Ectodermal cell (in vitro differentiated cells): ENCODE measurements around the gene SCN2B.

ENCODE experiments used
- H3K27ac ChIP-seq: 2 replicates; pipeline ENCODE4 v1.7.0; 2013; ENCODE audit warnings: mild to moderate bottlenecking, low read depth, low read length; ENCODE audit not compliant: insufficient read depth, poor library complexity, severe bottlenecking
- H3K27me3 ChIP-seq: 2 replicates; pipeline ENCODE4 v1.7.0; 2013; ENCODE audit warnings: mild to moderate bottlenecking, low read length; ENCODE audit not compliant: insufficient read depth, control insufficient read depth, poor library complexity, severe bottlenecking
- H3K36me3 ChIP-seq: one replicate; pipeline ENCODE4 v1.7.0; 2013; ENCODE audit warnings: low read length; ENCODE audit not compliant: control insufficient read depth, insufficient read depth
- H3K4me1 ChIP-seq: one replicate; pipeline ENCODE4 v1.7.0; 2013; ENCODE audit warnings: low read length; ENCODE audit not compliant: control insufficient read depth, insufficient read depth
- H3K4me3 ChIP-seq: 2 replicates; pipeline ENCODE4 v1.7.0; 2013; ENCODE audit warnings: low read depth, low read length, control low read depth; ENCODE audit not compliant: insufficient read depth
- H3K9me3 ChIP-seq: 2 replicates; pipeline ENCODE4 v1.7.0; 2013; ENCODE audit warnings: mild to moderate bottlenecking, low read length, moderate library complexity; ENCODE audit not compliant: control insufficient read depth
- WGBS, 2 experiments: methylation state at CpG; one replicate each; pipeline ENCODE4 v1.1.7; 2013; ENCODE audit warnings: missing lambda C conversion rate in 2 of 2; 5-methylcytosine and 5-hydroxymethylcytosine counted together

SCN2B gene

DNA sequence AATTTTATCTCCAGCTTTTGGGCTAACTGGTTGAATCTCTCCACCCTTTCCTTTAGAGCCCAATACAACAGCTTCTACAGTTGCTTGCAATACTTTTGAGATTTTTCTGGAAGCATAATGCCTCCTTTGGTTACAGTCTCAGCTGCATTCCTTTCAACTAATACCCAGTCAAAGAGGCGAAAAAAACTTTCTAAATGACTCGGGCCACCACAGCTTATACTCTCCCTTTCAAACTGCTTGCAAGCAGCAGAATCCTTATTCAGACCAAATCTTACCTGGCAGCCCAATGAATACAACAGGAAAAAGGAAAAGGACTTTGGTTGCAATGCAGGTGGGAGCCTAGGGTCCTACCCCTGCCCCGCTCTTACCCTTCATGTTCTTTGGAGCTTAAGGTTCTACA is 32.6 kb upstream of the SCN2B start:
- H3K27ac ChIP-seq: no peak overlapping the region
- 90 to 91% methylated on average over 2 to 3 of the region's 3 CpGs for WGBS, 2 experiments
- H3K4me1 ChIP-seq: peaks cover 32% of the 10 kb centered on the region
- no peak overlapping the region for H3K4me3 ChIP-seq
- no peaks in the 10 kb centered on the region for H3K27me3 ChIP-seq
- H3K36me3 ChIP-seq: no peaks in the 10 kb centered on the region
- no peaks in the 10 kb centered on the region for H3K9me3 ChIP-seq

DNA sequence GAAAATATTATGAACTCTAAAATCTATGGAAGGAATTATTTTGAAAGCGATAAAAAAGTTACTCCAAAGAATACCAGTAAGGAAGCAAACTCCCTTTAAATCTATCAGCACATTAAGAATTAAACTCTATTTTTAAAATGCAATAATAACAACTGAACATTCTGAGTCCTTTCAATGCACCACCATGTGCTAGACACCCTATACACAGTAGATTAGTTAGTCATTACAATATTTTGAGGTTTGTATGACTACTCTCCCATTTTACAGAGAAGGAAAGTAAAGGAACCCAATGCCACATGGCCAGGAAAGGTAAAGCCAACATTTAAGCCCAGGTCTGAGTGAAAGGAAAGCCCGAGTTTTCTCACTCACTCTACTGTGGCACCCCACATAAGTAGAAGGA is 30.6 kb upstream of the SCN2B start:
- H3K36me3 ChIP-seq: no peaks in the 10 kb centered on the region
- H3K9me3 ChIP-seq: no peaks in the 10 kb centered on the region
- 71 to 83% methylated on average over 1 to 2 of the region's 2 CpGs for WGBS, 2 experiments
- H3K4me3 ChIP-seq: no peak overlapping the region
- no peak overlapping the region for H3K27ac ChIP-seq
- no peaks in the 10 kb centered on the region for H3K27me3 ChIP-seq
- H3K4me1 ChIP-seq: peaks cover 20% of the 10 kb centered on the region

DNA sequence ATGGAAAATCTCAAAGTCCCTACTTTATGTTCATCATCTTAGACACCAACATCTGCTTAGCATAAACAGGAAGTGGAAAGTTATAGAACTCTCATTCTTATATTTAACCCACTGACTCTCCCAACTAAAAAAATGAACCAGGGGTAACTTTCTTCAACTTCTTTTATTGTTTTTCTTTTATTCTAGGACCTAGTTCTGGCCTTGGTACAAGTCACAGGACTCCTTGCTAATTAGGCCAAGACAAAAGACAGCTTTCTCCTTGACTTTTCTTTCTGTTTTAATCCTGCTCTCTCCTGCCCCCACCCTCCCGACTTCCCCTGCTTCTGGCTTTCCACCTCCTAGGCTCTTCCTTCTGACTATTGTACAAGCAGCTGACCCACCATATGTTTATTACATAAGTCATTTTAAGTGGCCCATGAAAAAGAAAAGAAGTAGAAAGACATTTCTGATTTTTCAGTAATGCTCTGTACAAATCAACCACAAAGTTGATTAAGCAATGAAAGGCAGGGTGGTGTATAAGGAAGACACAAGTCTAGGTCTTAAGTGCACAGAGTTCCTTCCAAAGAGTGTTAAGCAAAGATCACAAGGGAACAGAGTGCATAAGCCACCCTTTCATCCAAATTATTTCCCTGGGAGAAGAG is 30.1 kb upstream of the SCN2B start:
- Histone ChIP-seq H3K27ac (no peak overlapping the region), H3K4me1 (peaks cover 15% of the 10 kb centered on the region), H3K36me3 (no peaks in the 10 kb centered on the region), H3K4me3 (no peak overlapping the region), H3K27me3 (no peaks in the 10 kb centered on the region), H3K9me3 (no peaks in the 10 kb centered on the region)
- whole genome bisulfite sequencing, 2 experiments: 40 to 56% methylated on average over 1 of the region's 1 CpG

DNA sequence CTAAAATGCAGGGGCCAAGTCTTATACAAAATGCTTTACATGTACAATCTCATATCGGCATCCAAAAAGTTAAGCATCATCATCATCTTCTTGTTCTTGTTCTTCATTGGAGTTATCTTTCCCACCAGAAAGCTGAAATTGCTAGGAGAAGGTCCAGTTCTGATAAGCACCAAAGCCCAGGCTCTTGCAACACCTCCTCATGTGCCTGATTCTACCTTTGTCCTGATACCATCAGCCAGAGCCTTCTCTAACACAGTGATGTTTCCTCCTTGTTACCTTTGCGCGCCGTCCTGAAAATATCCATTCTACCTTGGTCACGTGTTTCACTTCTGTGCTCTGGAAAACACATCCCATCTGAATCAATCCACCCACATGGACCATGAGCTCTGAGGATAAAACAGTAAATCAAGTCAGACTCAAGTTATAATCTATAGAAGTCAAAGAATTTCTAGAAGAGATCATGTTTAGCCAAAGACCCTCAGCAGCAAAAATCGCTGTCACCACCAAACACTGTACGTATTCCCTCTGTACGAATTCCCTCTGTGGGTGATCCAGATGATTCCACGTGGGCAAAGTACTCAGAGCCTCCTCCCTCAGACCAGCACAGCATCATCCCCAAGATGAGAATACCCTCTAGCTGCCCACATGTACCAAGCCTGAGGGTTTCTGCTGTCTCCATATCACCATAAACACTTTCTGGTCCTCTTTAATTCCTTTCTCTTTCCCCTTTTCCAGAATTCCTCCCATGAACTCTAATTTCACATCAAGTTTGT is 29.4 kb upstream of the SCN2B start:
- WGBS, 2 experiments: 88 to 94% methylated on average over 9 of the region's 9 CpGs
- Histone ChIP-seq H3K36me3 (no peaks in the 10 kb centered on the region), H3K27me3 (no peaks in the 10 kb centered on the region), H3K4me3 (no peak overlapping the region), H3K4me1 (peaks cover 7% of the 10 kb centered on the region), H3K27ac (no peak overlapping the region), H3K9me3 (no peaks in the 10 kb centered on the region)

DNA sequence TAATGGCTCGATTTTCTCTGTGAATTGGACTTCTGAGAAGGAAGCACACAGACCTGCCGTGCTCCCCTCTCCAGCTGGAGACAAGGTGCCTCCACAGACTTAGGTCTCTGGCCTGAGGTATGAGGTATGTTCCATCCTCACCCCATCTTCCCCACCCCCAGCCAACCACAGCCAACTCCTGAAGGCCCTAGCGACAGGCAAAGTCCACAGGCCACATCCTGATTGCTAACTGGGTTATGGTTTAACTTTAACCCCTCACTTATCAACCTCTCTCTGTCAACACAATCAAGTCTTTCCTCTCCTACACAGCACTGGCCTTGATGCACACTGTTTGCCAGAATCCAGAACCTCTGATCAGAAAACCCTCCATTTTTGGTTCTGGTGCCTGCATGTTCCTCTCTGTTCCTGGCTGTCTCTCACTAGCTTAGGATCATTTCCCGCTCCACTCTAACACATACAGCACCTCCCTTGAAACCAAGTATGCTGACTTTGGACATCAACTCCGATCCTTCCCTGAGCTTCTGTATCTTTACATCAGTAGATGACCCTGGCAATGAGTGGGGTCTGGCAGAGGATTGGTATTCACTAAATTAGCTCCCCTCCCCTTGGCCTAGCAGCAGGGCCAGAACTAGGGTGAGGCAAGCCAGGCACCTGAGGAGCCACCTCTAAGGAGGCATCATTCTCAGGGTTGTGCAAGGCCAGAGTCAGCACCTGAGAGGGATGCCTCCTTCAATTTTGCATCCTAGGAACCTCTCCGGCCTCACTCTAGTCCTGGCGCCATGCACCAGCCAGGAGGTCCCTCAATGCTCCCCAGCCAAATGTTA is 26.4 kb upstream of the SCN2B start:
- Histone ChIP-seq H3K36me3 (no peaks in the 10 kb centered on the region), H3K9me3 (no peaks in the 10 kb centered on the region), H3K27me3 (no peaks in the 10 kb centered on the region), H3K27ac (no peak overlapping the region), H3K4me3 (no peak overlapping the region), H3K4me1 (no peaks in the 10 kb centered on the region)
- 89 to 92% methylated on average over 7 of the region's 7 CpGs for WGBS, 2 experiments

DNA sequence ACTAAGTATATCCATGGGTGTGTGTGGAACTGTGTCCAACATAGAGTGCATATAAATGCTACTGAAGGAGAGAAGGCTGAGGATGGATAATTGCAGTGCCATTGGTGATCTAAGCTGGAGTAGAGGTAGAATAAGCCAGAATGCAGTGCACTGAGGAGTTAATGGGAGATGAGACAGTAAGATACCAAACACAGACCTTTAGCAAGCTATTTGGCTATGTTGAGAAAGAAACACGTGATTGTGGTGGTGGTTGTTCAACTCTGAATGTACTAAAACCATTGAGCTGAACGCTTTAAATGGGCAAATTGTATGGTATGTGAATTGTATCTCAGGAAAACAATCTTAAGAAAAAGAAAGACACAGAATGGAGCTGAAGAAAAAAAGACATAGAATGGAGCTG is 25.5 kb upstream of the SCN2B start:
- Histone ChIP-seq H3K27me3 (no peaks in the 10 kb centered on the region), H3K4me3 (no peak overlapping the region), H3K27ac (no peak overlapping the region), H3K36me3 (no peaks in the 10 kb centered on the region), H3K4me1 (no peaks in the 10 kb centered on the region), H3K9me3 (no peaks in the 10 kb centered on the region)
- WGBS, 2 experiments: 90 to 92% methylated on average over 2 of the region's 2 CpGs

DNA sequence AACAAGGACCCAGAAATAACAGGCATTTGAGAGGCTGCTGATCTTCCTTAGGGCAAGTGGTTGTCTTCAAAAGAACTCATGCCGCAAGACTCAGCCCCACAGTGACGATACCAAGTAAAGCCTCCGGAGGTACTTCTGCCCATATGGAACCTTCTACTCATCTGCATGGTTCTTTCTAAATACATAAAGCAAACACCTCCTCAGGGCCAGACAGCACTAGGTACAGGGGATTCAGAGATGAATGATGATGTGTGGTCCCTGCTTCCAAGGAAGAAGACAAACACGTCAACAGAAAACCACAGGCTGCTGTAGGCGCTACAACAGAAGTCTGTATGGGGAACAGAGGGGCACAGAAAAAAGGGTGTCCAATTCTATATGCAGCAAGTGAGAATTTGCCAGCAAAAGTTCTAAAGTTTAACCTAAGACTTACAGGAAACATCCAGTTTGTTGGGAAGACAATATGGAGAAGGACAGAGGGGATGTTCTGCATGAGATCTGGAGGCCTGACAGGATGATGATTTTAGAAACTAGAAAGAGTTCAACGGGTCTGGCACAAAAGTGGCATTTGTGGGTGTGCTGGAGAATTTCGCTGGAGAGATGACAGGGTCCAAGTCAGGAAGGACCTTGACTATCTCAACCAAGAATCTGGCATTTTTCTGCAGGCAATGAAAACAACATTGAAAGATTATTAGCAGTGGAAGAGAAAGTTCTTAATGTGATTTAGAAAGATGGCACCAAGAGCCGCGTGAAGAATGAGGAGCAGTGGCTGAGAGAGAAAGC is 24.7 kb upstream of the SCN2B start:
- Histone ChIP-seq H3K36me3 (no peaks in the 10 kb centered on the region), H3K4me1 (no peaks in the 10 kb centered on the region), H3K4me3 (no peak overlapping the region), H3K27ac (no peak overlapping the region), H3K9me3 (no peaks in the 10 kb centered on the region), H3K27me3 (no peaks in the 10 kb centered on the region)
- 95 to 97% methylated on average over 9 of the region's 9 CpGs for WGBS, 2 experiments

DNA sequence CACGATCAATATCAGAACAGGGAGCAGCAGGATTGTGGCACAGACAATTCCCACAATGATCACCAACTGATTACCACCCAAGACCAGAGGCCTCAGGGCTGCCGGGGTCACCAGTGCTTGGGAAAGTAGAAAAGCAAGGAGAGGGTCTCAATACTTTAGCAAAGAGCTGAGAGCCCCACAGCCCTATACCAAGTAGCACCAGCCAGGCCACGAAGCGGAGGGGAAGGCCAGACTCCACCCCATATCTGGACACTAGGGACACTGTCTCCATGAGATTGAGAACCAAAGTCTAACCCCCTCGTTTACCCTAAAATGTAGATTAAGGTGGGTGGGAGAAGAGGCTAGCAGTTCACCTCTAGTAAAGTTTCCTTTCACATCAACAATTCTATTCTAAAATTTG is 24.1 kb upstream of the SCN2B start:
- Histone ChIP-seq H3K36me3 (no peaks in the 10 kb centered on the region), H3K4me1 (no peaks in the 10 kb centered on the region), H3K4me3 (no peak overlapping the region), H3K9me3 (no peaks in the 10 kb centered on the region), H3K27me3 (no peaks in the 10 kb centered on the region), H3K27ac (no peak overlapping the region)
- 92% methylated on average over 4 of the region's 5 CpGs for WGBS, 2 experiments

DNA sequence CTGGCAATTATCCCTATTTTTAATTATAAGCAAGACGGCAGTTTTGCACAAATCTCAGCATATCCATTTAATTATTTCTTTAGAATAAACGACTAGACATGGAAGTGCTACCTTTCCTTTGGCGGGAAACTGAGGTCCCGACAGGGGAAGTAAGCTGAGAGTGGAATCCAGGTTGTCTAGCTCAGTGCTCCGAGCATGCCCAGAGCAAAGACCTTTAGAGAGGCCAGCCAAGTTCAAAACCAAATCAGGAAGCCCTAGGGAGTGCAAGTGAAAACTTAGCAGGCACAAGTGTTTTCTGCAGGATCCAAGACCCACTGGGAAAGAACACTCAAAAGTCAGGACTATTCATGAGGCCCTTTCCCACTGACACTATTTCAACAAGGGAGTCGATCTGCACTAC is 22.7 kb upstream of the SCN2B start:
- WGBS, 2 experiments: 89 to 95% methylated on average over 6 of the region's 6 CpGs
- H3K27me3 ChIP-seq: no peaks in the 10 kb centered on the region
- no peaks in the 10 kb centered on the region for H3K4me1 ChIP-seq
- H3K27ac ChIP-seq: no peak overlapping the region
- no peaks in the 10 kb centered on the region for H3K36me3 ChIP-seq
- H3K9me3 ChIP-seq: no peaks in the 10 kb centered on the region
- H3K4me3 ChIP-seq: no peak overlapping the region
